K562 (cell line): ENCODE results near the gene SPIN1.

Experiments used
- POLR2AphosphoS5 ChIP-seq: IDR thresholded peaks from 2 replicates; pipeline ENCODE4 v1.6.1; 2011; ENCODE audit warnings: mild to moderate bottlenecking, low read depth, low read length, moderate library complexity; ENCODE audit not compliant: control insufficient read depth, insufficient read depth
- SP1 ChIP-seq: sonication (generic); formaldehyde crosslinking; IDR thresholded peaks from 2 replicates; pipeline ENCODE4 v1.8.1; 2022; ENCODE audit warnings: mild to moderate bottlenecking, missing genetic modification reagents
- SPI1 ChIP-seq: IDR thresholded peaks from 2 replicates; pipeline ENCODE4 v1.6.1; 2011; ENCODE audit warnings: low read depth, low read length, control low read depth, borderline replicate concordance
- USF2 ChIP-seq: sonication (generic); formaldehyde crosslinking; IDR thresholded peaks from 2 replicates; pipeline ENCODE4 v1.5.0; 2020; ENCODE audit warnings: missing genetic modification reagents

- TF ChIP-seq POLR2AphosphoS5 = no peak
- TF ChIP-seq USF2 = no peak
- no peak for TF ChIP-seq SP1 (CRISPR knock-in tag)
- no peak for TF ChIP-seq SPI1
Measured at GRCh38 chr9:88508326-88508725, 120.1 kb downstream of the SPIN1 start.
